Nephron (organoid): ENCODE data around the gene JUNB.
"Not testable (repeated sequence)": the region's sequence is repeated elsewhere in the genome, so short reads cannot be mapped to it uniquely, and the experiment has no call there.

Experiments
- H3K27ac Mint-ChIP-seq, 3 experiments: 2 replicates each; pipeline ENCODE4 v1.8.0; 2020; ENCODE audit warnings: mixed read lengths in 3 of 3, mild to moderate bottlenecking in 2 of 3, moderate library complexity in 1 of 3
- H3K27me3 Mint-ChIP-seq: 2 replicates; pipeline ENCODE4 v1.8.0; 2021; ENCODE audit warnings: low read depth, mild to moderate bottlenecking, moderate library complexity, mixed read lengths
- H3K36me3 Mint-ChIP-seq: 2 replicates; pipeline ENCODE4 v1.8.0; 2020; ENCODE audit warnings: low read depth, mixed read lengths
- H3K4me1 Mint-ChIP-seq: 2 replicates; pipeline ENCODE4 v1.8.0; 2020; ENCODE audit warnings: mixed read lengths
- H3K4me3 Mint-ChIP-seq, 3 experiments: 2 replicates each; pipeline ENCODE4 v1.8.0; 2020; ENCODE audit warnings: mild to moderate bottlenecking in 3 of 3, mixed read lengths in 3 of 3, moderate library complexity in 2 of 3
- H3K9me3 Mint-ChIP-seq: 2 replicates; pipeline ENCODE4 v1.8.0; 2020; ENCODE audit warnings: mixed read lengths
- CTCF ChIP-seq, 3 experiments: fragments of 200-600 bp; sonication (generic); IDR thresholded peaks; one replicate each; pipeline ENCODE4 v1.5.0; 2021; ENCODE audit warnings: antibody characterized with exemption in 3 of 3; ENCODE audit not compliant: unreplicated experiment in 3 of 3

Gene JUNB

GRCh38 chr19:12802267-12803106 is 11.2 kb downstream of the JUNB start:
- Mint-ChIP-seq H3K4me1 (peaks cover 24% of the 10 kb centered on the region), H3K4me3 (peak overlapping the region; percentile 78 to 92 (median 89)), H3K27ac (peak overlapping the region in 2 of 3 experiments; percentile 53 to 63), H3K27me3 (no peaks in the 10 kb centered on the region), H3K9me3 (no peaks in the 10 kb centered on the region), H3K36me3 (peaks cover 5% of the 10 kb centered on the region)
- TF ChIP-seq CTCF (IDR thresholded peaks at IDR 0.05; ENCODE audit: unreplicated experiment in 3 of 3): no peak

GRCh38 chr19:12804051-12804450 is 12.8 kb downstream of the JUNB start:
- no peaks in the 10 kb centered on the region for H3K27me3 Mint-ChIP-seq
- peak overlapping the region in 2 of 3 experiments; percentile 29 to 53 for H3K4me3 Mint-ChIP-seq
- no peak for TF ChIP-seq CTCF (IDR thresholded peaks at IDR 0.05; ENCODE audit: unreplicated experiment in 3 of 3)
- H3K4me1 Mint-ChIP-seq: peaks cover 24% of the 10 kb centered on the region
- peaks cover 5% of the 10 kb centered on the region for H3K36me3 Mint-ChIP-seq
- H3K27ac Mint-ChIP-seq: no peak overlapping the region
- H3K9me3 Mint-ChIP-seq: no peaks in the 10 kb centered on the region

GRCh38 chr19:12806242-12807081 is 15.2 kb downstream of the JUNB start, which contains the start of gene RNASEH2A:
TSS of gene RNASEH2A (plus strand) at chr19:12806584. CDS start at chr19:12806674, 90 bp downstream.
- Mint-ChIP-seq H3K4me3 (peak within 1 kb of the TSS; percentile 91 to 95 (median 94)), H3K36me3 (peaks cover 4% of the 10 kb centered on the region), H3K4me1 (peaks cover 17% of the 10 kb centered on the region), H3K9me3 (no peaks in the 10 kb centered on the region), H3K27ac (peak within 1 kb of the TSS; percentile 88 to 98 (median 89)), H3K27me3 (no peaks in the 10 kb centered on the region)
- TF ChIP-seq CTCF (IDR thresholded peaks at IDR 0.05; ENCODE audit: unreplicated experiment in 3 of 3): peak in 1 of 3 experiments; percentile 8

- Mint-ChIP-seq H3K27ac (no peak overlapping the region), H3K27me3 (peaks cover 3% of the 10 kb centered on the region), H3K4me1 (no peaks in the 10 kb centered on the region), H3K9me3 (no peaks in the 10 kb centered on the region), H3K4me3 (no peak overlapping the region), H3K36me3 (peaks cover 15% of the 10 kb centered on the region)
- no peak for TF ChIP-seq CTCF (IDR thresholded peaks at IDR 0.05; ENCODE audit: unreplicated experiment in 3 of 3)
These were observed 23.8 kb downstream of the JUNB start for GRCh38 chr19:12815088-12815487.

GRCh38 chr19:12817188-12817587 is 25.9 kb downstream of the JUNB start:
- H3K27ac Mint-ChIP-seq, H3K9me3 Mint-ChIP-seq, H3K27me3 Mint-ChIP-seq, H3K4me1 Mint-ChIP-seq, H3K4me3 Mint-ChIP-seq: not testable (repeated sequence)
- H3K36me3 Mint-ChIP-seq: peaks cover 15% of the 10 kb centered on the region

GRCh38 chr19:12817810-12818209 is 26.5 kb downstream of the JUNB start:
- H3K4me3 Mint-ChIP-seq, H3K27ac Mint-ChIP-seq, H3K9me3 Mint-ChIP-seq, H3K4me1 Mint-ChIP-seq, H3K27me3 Mint-ChIP-seq: not testable (repeated sequence)
- peaks cover 15% of the 10 kb centered on the region for H3K36me3 Mint-ChIP-seq
